Vagina (tissue), 2 donors: ENCODE data around the gene USP17L22.
"Not testable (repeated sequence)": the region's sequence is repeated elsewhere in the genome, so short reads cannot be mapped to it uniquely, and the experiment has no call there.

Source experiments
- POLR2AphosphoS5 ChIP-seq, 2 donors: sonication (generic); formaldehyde crosslinking; IDR thresholded peaks; one replicate each; pipeline ENCODE4 v1.9.0; 2017; ENCODE audit warnings: antibody characterized with exemption in 2 of 2, mild to moderate bottlenecking in 2 of 2, low read depth in 1 of 2; ENCODE audit not compliant: insufficient read depth in 1 of 2
- TF ChIP-seq, protein P1 (sequence below), 3 experiments: fragments of 450-650 bp in 2 of 3; fragments of 200-600 bp in 1 of 3; sonication (generic) in 1 of 3; IDR thresholded peaks; one replicate each; pipeline ENCODE4 v1.5.1; 2017 to 2019; ENCODE audit warnings: antibody characterized with exemption in 3 of 3, mild to moderate bottlenecking in 2 of 3, moderate library complexity in 2 of 3

DNA sequence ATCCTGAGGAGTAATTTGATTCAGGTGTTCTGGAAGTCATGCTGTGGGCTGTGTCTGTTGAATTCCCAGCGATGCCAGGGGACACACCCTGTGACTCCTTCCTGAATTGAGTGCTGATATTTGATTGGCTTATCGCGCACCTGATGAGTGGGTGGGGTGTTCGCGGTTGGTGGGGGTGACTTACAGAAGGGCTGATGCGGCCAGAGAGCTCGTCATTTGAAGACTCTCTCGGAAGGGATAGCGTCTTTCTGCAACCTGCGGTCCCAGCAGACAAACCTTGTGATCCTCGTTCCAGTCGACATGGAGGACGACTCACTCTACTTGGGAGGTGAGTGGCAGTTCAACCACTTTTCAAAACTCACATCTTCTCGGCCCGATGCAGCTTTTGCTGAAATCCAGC, 33.3 kb upstream of the USP17L22 start, which contains the start of gene USP17L15:
- TF ChIP-seq, protein P1, sequence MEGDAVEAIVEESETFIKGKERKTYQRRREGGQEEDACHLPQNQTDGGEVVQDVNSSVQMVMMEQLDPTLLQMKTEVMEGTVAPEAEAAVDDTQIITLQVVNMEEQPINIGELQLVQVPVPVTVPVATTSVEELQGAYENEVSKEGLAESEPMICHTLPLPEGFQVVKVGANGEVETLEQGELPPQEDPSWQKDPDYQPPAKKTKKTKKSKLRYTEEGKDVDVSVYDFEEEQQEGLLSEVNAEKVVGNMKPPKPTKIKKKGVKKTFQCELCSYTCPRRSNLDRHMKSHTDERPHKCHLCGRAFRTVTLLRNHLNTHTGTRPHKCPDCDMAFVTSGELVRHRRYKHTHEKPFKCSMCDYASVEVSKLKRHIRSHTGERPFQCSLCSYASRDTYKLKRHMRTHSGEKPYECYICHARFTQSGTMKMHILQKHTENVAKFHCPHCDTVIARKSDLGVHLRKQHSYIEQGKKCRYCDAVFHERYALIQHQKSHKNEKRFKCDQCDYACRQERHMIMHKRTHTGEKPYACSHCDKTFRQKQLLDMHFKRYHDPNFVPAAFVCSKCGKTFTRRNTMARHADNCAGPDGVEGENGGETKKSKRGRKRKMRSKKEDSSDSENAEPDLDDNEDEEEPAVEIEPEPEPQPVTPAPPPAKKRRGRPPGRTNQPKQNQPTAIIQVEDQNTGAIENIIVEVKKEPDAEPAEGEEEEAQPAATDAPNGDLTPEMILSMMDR (IDR thresholded peaks at IDR 0.05): not testable (repeated sequence)
- TF ChIP-seq POLR2AphosphoS5 (IDR thresholded peaks at IDR 0.05; ENCODE audit: insufficient read depth in 1 of 2, low read depth in 1 of 2): not testable (repeated sequence)
